ENCODE measurements around the gene PDGFD.

The PDGFD gene

DNA sequence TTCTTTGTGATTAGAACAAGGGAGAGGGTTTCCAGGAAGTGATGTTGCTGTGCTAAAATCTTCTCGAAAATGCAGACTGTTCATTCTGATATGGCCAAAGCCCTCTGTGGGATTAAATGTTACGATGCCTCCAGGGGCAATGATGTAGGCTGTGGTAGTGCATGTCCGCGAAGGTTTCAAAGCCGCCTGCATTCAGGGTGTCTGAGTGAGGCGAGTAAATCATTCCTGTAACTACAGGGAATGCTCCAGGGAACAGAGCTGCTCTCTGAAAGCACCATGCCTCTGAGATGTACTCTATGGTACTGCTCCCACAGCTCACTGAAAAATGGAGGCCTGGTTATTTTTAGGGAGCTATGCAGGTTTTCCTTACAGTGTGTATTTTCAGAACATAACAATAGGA is 21.2 kb downstream of the PDGFD start:
- DNase-seq, result no peak

DNA sequence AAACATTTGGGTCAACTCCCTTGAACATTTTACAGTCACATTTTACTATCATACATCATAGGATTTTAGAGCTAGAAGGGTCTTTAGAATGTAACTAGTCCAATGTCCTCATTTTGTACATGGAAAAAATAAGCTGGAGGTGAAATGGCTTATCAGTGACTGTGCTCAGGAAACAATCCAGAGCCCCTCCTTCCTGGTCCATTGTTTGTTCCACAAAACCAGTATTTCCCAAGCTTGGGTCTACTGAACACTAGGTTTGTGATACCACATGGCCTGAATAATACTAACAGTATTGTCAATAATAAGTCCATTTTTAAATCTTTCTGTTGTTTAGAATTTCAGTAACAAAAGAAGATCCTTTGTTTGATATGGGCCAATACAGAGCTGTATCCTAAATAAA is 27.1 kb downstream of the PDGFD start:
- DNase-seq, result no peak

DNA sequence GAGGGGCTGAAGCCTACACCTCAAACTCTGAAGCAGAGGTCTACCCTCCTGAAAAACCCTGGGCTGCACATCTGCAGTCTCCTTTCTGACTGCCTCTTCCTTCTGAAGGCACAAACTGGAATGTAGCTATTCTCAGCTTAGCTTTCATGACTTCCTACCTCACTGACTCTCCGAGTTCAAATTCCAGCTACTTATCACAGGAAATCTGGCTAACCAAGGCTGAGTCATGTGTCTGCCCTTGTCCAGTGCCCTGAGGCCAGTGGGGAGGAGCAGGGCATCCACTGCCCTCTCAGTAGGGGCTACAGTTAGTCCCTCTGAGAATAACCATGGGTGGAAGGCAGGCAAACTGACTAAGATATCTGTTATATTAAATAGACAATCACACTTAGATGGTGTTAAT is 29.2 kb downstream of the PDGFD start:
- DNase-seq, result no peak

DNA sequence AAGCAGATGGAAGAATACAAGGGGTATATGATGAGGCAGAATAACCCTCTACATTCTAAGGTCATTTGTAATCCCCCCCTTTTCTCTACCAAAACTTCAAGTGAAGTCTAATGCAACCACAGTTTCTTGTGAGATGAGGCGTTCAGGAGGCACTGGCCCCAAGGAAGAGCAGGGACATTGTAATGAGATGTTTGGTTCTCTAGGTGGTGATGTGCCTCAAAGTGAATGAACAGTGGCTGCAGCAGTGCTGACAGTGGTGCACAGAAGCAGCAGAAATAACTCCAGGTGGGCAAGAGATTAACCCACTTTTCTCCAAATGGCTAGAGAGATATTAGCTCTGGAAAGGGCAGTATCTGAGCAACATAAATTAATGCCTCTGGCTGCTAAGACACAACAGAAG is 33.8 kb downstream of the PDGFD start:
- DNase-seq, result no peak

- DNase-seq, result no peak
These were observed 34.8 kb downstream of the PDGFD start for GRCh38 chr11:104129145-104129544.

DNA sequence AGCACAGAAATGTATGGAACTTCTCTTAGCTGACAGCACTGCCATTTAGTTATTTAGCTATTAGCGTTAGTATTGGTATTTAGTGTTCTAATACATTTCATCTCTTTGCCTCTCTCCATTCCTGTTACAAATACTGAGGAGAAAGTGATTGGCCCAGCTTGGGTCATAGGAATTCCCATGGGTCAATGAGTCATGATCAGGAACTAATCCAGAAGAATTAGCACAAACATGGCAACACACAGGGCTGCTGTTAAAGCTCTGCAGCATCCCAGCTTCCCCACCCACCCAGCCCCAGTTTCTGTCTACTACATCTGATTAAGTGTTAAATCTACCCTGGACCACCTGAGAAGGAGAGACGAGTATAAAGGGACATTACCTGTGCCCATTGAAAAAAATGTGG is 36.1 kb downstream of the PDGFD start:
- no peak for DNase-seq

GRCh38 chr11:104126464-104126863 is 37.5 kb downstream of the PDGFD start:
- no peak for DNase-seq

- no peak for DNase-seq
These were observed 39.0 kb downstream of the PDGFD start for GRCh38 chr11:104124979-104125378.

DNA sequence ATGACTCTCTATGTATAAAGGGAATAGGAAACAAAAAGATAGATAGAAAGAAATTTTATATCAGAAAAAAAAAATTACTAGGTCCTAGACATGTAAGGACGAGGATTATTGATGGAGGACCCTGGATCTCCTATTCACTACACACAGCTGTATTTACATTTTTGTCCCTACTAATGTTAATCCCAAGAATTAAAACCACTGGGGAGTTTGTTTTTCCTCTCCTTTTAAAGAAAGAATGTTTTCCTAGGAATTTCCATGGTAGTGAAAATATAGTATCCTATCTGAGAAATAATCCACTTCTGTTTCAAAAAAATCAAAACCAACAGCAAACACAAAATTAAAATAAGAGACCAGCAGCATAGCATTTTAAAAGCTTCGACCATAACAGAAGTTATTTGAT is 41.1 kb downstream of the PDGFD start:
- no peak for DNase-seq

DNA sequence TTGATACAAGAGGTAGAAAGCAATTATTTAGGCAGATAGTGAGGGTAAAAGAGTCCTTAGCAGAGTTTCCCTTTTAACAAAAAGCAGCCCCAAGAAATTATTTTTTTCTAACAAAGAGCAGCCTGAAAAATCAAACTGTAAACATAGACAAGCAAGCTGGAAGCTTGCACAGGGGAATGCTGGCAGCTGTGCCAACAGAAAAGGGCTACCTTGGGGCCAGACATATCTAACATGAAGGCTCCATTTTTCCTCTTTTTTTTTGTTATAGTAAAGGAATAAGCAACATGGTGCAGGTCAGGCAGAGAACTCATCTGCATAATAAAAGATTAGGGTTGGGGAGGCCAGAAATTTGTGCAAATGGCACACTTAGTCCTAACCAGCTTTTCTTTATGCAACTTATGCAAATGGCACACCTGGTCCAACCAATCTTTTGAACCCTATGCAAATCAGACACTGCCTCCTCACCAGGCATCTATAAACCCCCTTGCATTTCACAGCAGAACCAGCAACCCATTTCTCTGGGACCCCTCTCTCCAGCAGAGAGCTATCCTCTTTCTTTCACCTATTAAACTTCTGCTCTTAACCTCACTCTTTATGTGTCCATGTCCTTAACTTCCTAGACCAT is 41.8 kb downstream of the PDGFD start:
- no peak for DNase-seq

DNA sequence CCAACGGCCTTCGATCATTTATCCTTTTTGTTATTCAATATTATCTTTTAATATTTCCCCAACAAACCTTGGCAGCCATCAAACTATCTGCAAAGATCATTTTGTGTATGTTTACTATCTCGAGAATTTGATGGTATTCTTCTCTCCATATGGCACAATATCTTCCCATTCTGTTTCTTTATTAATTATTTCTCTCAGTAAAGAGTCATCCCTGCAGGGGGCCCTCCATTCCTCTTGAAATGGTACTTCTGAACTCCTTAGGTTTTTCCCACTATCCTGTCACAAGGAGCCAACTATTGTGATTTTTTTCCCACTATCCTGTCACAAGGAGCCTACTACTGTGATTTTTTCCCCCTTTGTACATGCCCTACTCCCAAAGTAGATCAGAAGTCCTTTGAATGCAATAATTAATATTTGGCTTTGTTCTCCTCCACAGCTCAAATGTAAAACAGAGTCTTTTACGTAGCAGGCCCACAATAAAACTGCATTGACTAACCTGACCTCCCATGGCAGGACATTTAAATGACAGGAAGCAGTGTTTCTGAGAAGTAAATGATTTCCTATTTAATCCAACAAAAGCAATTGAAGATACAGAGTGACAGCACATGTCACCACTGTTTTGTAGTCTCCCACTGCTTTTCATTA is 43.3 kb downstream of the PDGFD start:
- no peak for DNase-seq

- no peak for DNase-seq
These were observed 45.7 kb downstream of the PDGFD start for GRCh38 chr11:104118105-104118744.

- no peak for DNase-seq
These were observed 50.4 kb downstream of the PDGFD start for GRCh38 chr11:104113541-104113940.

- no peak for DNase-seq
These were observed 57.7 kb downstream of the PDGFD start for GRCh38 chr11:104106136-104106754.

DNA sequence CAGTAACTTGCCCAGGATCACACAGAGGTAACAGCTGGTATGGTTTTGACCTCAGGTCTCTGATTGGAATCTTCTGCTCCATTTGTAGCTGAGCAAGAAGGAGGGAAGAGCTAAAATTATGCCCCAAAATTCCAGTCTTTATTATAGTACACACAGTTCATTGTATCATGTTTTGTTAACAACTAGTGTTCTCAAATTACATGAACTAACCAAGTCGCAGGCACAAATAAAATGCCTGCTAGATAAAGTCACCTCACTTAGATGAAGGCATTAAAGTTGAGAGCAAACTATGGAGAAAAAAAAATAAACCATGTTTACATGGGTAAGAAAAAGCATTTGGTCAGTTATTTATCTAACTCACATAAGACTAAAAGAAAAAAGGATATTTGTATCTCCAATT is 58.8 kb downstream of the PDGFD start:
- no peak for DNase-seq

DNA sequence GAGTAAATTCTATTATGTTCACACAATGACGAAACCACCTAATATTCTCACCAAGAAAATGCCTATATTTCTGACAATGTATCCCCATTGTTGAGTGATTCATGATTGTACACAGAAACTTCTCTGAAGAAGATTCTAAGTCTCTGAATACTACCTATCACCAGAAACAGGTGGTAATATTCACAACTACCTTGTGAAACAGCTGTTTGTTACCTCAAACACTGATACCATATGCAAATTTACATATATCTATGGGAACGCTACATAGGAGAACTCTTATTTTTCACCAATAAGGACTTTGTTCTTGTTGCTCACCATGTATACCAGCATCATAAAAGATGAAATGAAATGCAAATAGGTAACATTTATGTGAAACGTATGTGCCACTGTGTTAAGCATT is 59.3 kb downstream of the PDGFD start:
- no peak for DNase-seq

DNA sequence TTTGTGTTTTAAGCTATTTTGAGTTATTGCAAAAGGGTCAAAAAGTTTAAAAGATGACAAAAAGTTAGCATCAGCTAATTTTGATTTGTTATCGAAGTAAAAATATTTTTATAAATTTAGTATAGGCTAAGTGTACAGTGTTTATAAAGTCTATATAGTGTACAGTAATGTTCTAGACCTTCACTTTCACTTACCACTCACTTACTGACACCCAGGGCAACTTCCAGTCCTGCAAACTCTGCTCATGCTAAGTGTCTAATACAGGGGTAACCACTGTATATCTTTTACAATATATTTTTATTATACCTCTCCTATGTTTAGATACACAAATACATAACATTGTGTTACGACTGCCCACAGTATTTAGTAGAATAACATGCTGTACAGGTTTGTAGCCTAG is 59.7 kb downstream of the PDGFD start:
- DNase-seq, result no peak

GRCh38 chr11:104098555-104098954 is 65.4 kb downstream of the PDGFD start:
- DNase-seq, result no peak

- DNase-seq, result no peak
These were observed 65.8 kb downstream of the PDGFD start for GRCh38 chr11:104098132-104098531.

DNA sequence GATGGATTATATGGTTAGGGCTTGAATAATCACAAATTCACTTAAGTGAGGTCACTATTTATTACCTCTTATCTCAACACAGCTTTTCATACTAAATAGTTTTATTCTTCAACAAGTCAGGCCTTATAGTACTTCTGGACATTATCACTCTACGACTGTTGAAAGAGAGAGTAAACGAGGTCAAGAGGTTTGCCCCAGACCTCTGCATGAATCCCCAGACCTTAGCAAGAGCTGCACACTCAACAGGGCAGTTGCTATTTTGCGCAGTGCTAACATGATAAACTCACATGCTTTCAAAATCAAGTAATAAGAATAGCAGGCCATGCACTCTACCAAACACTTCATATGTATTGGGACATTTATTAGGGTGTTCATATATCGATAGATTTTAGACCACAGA is 67.0 kb downstream of the PDGFD start:
- DNase-seq, result no peak

DNA sequence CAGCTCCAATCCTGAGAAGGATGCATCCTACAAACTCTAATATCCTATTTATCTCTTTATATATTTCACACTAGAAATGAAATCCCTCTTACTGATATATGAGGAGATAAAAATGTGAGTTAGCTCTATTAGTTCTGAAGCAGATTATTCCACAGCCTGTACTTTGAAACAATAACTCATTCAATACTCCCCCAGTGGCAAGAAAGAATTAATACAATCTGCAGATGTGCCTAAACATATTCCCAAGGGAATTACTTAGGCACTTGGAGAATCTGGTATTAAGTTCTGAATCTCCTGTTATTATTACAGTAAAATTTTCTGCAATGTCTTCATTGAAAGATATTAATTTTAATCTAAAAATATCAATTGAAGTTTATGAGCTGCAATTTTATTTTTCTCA is 68.2 kb downstream of the PDGFD start:
- DNase-seq, result no peak

GRCh38 chr11:104094576-104094975 is 69.4 kb downstream of the PDGFD start:
- DNase-seq, result no peak

- DNase-seq, result no peak
These were observed 70.3 kb downstream of the PDGFD start for GRCh38 chr11:104093426-104094280.

Data from stimulated activated CD4-positive, alpha-beta T cell treated with anti-CD3 and anti-CD28 coated beads, Interleukin-2, amount 100 ng/mL, for 24 hours (primary cell).